HG03469 (cell line): Measurements from ENCODE around the gene BCAS1.

Source experiments
- ATAC-seq: cut with Tn5 transposase; IDR thresholded peaks from one replicate; pipeline ENCODE4 v1.9.1; 2021; ENCODE audit warnings: mild to moderate bottlenecking, moderate library complexity, moderate number of reproducible peaks; ENCODE audit not compliant: unreplicated experiment

Gene BCAS1

GRCh38 chr20:54082100-54082499 lies 11.7 kb upstream of the BCAS1 start:
- no peak for ATAC-seq

DNA sequence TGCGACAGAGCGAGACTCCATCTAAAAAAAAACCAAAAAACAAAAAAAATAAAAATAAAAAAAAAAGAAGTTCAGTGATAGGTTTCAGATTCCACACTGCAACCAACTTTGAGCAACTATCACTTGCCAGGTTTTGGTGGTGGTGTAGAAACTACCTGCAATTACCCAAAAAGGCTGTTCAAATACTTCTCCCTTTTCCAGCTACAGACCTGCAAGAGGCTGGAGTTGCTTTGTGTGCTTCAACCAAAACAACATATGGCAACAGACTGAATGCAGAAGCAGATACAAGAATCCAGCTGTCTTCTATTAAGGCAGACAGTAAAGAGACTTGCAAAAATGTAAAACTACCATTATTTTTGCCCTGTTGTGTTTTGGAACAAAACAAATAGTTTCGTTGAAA lies 9.3 kb upstream of the BCAS1 start:
- ATAC-seq: no peak

DNA sequence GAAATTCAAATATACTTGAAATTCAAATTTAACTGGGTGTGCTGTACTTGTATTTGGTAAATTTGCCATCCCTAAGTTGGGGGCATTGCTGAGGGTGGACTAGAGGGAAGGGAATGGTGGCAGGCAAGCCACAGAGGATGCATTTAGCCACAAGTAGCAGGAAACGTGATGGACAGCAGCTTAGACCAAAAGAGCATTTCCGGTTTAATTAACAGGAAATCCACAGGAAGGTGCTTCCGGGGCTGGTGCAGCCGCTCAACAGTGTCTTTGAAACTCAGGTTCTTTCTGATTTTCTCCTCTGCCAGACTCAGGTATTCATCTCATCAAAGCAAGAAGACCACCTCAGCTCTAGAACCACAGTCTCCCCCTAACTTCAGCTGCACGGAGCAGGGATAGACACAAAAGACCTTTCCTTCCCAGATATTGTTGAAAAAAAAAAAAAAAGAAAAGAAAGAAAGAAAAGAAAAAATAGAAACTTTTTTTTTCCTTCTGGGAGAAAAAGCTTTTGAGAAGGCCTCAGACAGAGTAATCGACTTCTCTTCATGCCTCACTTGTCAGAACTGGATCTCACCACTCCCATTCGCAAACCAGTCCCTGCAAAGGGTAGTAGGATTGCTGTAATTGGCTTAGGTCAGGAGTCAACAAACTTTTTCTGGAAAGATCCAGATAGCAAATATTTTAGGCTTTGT lies 8.0 kb upstream of the BCAS1 start:
- peak; percentile 54 for ATAC-seq

DNA sequence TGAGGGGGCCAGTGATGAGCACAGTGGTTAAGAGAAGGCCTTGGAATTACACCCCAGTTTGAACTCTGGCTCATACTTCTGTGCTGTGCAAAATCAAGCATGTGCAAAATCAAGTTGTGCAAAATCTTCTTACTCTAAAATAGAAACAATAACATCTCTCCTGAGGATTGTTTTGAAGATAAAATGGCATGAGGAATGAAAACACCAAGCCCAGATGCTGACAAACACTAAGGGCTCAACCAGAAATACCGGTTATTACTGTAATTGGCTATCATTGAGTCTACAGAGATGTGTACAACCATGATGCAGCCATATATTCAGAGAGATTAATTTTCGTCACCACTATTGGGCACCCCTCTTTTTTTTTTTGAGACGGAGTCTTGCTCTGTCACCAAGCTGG lies 5.9 kb upstream of the BCAS1 start:
- no peak for ATAC-seq

DNA sequence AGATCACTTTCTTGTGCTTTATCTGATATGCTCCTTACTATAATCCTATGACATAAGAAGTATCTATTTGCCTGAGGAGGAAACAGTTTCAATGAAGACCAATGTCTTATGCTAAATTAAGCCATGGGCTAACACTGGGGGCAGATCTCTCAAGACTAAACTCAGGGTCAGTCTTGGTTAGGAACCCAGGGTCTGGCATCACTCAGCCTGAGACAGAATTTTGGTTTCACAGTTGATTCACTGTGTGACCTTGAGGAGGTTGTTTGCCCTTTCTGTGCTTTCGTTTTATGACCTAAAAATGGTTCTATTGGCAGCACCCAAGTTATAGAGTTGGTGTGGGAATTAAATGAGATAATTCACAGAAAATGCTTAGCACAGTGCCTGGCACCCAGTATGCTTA lies 4.9 kb upstream of the BCAS1 start:
- no peak for ATAC-seq

- no peak for ATAC-seq
Measured at GRCh38 chr20:54074511-54074910, 4.1 kb upstream of the BCAS1 start.

DNA sequence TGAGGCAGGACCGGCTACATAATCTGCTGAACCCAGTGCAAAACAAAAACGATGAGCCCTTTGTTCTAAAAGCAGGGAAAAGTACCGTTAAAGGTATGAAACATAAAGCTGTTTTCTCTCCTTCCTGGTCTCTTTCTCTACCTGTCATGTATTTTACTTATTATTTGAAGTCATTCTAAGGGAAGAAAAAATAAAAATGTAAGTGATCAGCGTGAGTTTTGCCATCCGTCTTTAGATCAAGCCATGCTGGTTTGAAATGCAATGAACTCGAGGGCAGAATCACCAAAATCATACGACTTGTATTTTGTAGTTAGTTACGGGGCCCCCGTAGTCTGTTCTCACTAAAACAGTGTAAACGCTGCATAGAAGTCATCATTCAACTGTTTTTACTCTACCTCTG lies 2.9 kb upstream of the BCAS1 start:
- ATAC-seq: no peak

DNA sequence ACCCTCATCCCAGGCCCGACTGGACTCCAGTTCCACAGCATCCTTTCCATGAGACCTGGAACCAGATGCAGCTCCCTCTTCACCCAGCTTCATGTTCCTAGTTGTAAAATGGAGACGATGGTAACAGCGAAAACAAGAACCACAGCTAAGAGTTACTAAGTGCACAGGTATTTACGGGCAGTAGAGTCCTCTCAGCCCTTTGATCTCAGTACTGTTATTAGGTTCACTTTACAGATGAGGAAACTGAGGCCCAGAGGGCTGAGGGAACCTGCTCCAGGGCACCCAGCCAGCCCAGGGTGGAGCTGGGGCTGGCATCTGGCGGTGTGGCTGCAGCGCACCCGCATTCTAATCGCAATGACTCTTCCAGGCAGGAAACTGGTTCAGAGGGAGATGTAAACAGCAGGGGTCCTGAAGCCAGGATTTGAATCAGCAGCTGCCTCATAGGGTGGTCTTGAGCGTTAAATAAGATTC lies 858 bp downstream of the BCAS1 start:
- ATAC-seq: no peak

- ATAC-seq: no peak
Measured at GRCh38 chr20:54068966-54069365, 1.4 kb downstream of the BCAS1 start.

- no peak for ATAC-seq
Measured at GRCh38 chr20:54068495-54068894, 1.9 kb downstream of the BCAS1 start.

DNA sequence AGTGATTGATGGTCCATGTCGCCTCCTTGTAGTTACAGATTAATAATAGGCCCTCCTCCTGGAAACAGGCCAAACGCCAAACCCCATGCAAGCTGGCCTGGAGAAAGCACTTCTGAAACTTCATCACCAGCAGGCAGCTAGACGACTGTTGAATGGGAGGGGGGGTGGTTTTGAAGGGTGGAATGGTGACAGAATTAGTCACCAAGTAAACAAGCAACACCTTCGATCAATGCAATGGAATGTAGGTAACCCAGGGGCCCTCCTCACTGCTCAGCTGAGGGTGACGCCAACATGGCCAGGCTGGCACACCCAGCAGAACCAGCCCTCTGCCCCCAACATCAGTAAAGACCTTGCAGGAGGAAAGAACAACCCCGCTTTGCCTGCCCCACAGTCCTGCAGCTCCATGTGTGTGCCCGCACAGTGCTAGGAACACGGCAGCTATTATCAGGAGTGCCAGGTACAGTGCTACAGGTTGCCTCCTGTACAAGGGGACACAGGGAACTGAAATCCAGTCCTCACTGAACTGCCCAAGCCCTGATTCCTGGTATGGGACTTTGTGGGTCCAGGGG lies 2.7 kb downstream of the BCAS1 start:
- peak; percentile 40 for ATAC-seq

DNA sequence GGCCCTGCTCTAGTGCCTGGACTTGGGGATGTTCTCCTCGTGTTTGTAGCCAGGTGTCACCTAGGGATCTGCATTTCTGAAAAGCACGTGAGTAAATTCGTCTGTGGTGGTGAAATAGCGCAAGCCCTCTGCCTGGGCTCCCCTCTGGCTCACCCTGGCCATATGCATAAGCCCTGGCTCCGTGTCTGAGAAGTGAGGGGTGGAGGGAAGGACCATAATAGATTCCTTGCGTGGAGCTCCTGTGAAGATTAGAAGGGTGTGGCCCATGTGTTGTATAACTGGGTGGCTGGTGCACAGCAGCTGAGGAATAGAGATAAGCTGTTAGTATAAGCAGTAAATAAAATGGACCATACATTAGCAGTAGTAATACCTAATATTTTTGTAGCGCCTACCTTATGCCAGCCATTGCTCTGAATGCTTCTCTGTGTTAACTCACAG lies 4.8 kb downstream of the BCAS1 start:
- ATAC-seq: no peak

- no peak for ATAC-seq
Measured at GRCh38 chr20:54064939-54065338, 5.5 kb downstream of the BCAS1 start.

GRCh38 chr20:54063992-54064676 lies 6.3 kb downstream of the BCAS1 start:
- ATAC-seq: no peak

- ATAC-seq: no peak
Measured at GRCh38 chr20:54063580-54063979, 6.8 kb downstream of the BCAS1 start.

DNA sequence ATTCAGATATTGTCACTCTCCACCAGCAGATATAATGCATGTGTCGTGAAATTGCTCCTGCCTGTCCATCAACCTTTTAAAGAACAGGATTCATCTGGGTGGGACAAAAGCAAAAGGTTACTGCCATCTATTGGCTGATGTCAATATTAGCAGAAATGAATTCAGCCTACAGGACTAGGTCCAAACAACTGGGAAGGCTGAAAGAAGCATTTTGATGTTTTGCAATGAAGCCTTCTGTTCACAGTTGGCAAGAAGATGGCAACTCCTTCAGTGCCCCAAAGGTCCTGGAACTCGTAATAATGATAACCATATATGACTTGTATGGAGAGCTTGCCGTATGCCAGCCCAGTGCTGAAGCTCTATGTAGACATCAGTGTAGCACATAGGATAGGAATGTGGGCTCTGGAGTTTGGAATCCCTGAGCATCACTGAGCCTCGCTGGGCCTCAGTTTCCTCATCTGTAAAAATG lies 7.5 kb downstream of the BCAS1 start:
- ATAC-seq: no peak

GRCh38 chr20:54061101-54061881 lies 9.1 kb downstream of the BCAS1 start:
- no peak for ATAC-seq

DNA sequence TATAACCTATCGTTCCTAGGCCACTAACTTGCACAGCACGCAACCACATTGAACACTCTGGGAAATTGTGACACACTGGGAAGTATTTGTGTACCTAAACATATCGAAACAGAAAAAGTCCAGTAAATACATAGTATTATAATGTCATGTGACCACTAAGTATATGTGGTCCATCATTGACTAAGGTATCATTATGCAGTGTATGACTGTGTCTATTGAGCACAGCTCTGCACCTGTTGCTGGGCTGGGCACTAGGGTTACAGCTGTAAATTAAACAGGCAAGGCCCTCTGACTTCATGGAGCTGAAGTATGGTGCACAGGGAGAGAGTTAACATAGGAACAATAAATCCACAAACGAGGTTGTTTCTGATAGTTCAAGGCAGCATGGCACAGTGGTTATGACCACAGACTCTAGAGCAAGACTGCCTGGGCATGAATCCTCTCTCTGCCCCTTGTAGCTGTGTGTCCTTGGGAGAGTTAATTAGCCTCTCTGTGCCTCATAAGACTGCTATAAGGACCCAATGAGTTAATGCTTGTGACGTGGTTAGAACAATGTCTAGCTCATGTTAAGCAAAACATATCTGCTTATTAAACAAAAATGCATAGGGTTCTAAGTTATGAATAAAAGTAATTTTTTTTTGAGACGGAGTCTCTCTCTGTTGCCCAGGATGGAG lies 10.6 kb downstream of the BCAS1 start:
- no peak for ATAC-seq

- peak; percentile 38 for ATAC-seq
Measured at GRCh38 chr20:54058420-54059139, 11.8 kb downstream of the BCAS1 start.
